SK-N-SH (cell line): ENCODE data around the gene ZNF627. TPM values are rescaled to one million over a fixed set of nuclear protein-coding genes. Genes with fewer than 3 reads are reported as not detected.

Experiments used
- CTCF ChIA-PET: fragments of 300-600, 350-600 bp; formaldehyde crosslinking; extraction: SDS; loops from one replicate; lab custom pipeline; 2021; lab: Yijun Ruan, JAX
- POLR2A ChIA-PET: fragments of 350-600 bp; sonication (Branson Sonifier 250); formaldehyde crosslinking; extraction: SDS; loops from one replicate; lab custom pipeline; 2020; ENCODE audit warnings: antibody characterized with exemption, inconsistent platforms; lab: Yijun Ruan, JAX
- DNase-seq: peaks from one replicate; pipeline ENCODE4 v3.0.0; 2012
- H2AFZ ChIP-seq: fragments of 200-600 bp; sonication (generic); 2 replicates; pipeline ENCODE4 v1.8.1; 2016; ENCODE audit warnings: antibody characterized with exemption, mild to moderate bottlenecking, low read depth
- H3F3A ChIP-seq: fragments of 200-600 bp; sonication (generic); replicated peaks from 2 replicates; pipeline ENCODE3; 2016; ENCODE audit warnings: antibody characterized with exemption, mild to moderate bottlenecking; ENCODE audit not compliant: insufficient read depth
- H3K27ac ChIP-seq, 2 experiments: fragments of 200-500 bp in 1 of 2; fragments of 200-600 bp in 1 of 2; sonication (Bioruptor generic) in 1 of 2; sonication (generic), shearing (Covaris generic) in 1 of 2; 2 replicates each; pipeline versions ENCODE4 v1.5.1 to v1.6.1; 2014 to 2016; ENCODE audit warnings: low read depth in 2 of 2, inconsistent platforms in 1 of 2, low read length in 1 of 2, mild to moderate bottlenecking in 1 of 2, mixed read lengths in 1 of 2
- H3K27me3 ChIP-seq: fragments of 200-600 bp; sonication (generic), shearing (Covaris generic); 2 replicates; pipeline ENCODE4 v1.6.1; 2016; ENCODE audit warnings: mixed run types; ENCODE audit not compliant: insufficient read depth
- H3K36me3 ChIP-seq, 2 experiments: fragments of 200-500 bp in 1 of 2; fragments of 200-600 bp in 1 of 2; sonication (Bioruptor generic) in 1 of 2; sonication (generic) in 1 of 2; replicated peaks in 1 of 2; 2 replicates each; pipeline versions ENCODE3 to v1.5.1; 2014 to 2016; ENCODE audit warnings: low read length in 1 of 2, mild to moderate bottlenecking in 1 of 2; ENCODE audit not compliant: insufficient read depth in 2 of 2, control insufficient read depth in 1 of 2
- H3K4me1 ChIP-seq, 2 experiments: fragments of 200-500 bp in 1 of 2; fragments of 200-600 bp in 1 of 2; sonication (Bioruptor generic) in 1 of 2; sonication (generic), shearing (Covaris generic) in 1 of 2; 2 replicates each; pipeline versions ENCODE4 v1.5.1 to v1.6.1; 2014 to 2016; ENCODE audit warnings: low read depth in 1 of 2, low read length in 1 of 2, mixed run types in 1 of 2; ENCODE audit not compliant: insufficient read depth in 2 of 2, control insufficient read depth in 1 of 2
- H3K4me2 ChIP-seq: fragments of 200-600 bp; sonication (generic), shearing (Covaris generic); 2 replicates; pipeline ENCODE4 v1.6.1; 2017; ENCODE audit warnings: mixed run types
- H3K4me3 ChIP-seq, 2 experiments: fragments of 200-500 bp in 1 of 2; fragments of 200-600 bp in 1 of 2; sonication (Bioruptor generic) in 1 of 2; sonication (generic), shearing (Covaris generic) in 1 of 2; 2 replicates each; pipeline versions ENCODE4 v1.5.1 to v1.8.1; 2014 to 2016; ENCODE audit warnings: low read depth in 2 of 2, inconsistent platforms in 1 of 2, low read length in 1 of 2, mild to moderate bottlenecking in 1 of 2, mixed read lengths in 1 of 2, moderate library complexity in 1 of 2
- H3K79me2 ChIP-seq: fragments of 200-600 bp; sonication (generic); 2 replicates; pipeline ENCODE4 v1.8.1; 2017; ENCODE audit warnings: mild to moderate bottlenecking; ENCODE audit not compliant: insufficient read depth
- H3K9ac ChIP-seq: fragments of 200-600 bp; sonication (generic); 2 replicates; pipeline ENCODE4 v1.6.1; 2017; ENCODE audit warnings: mixed run types
- H3K9me2 ChIP-seq: fragments of 200-600 bp; sonication (generic); 2 replicates; pipeline ENCODE4 v1.6.1; 2017; ENCODE audit warnings: mixed run types
- H3K9me3 ChIP-seq: fragments of 200-600 bp; sonication (generic); 2 replicates; pipeline ENCODE4 v1.6.1; 2017; ENCODE audit warnings: mixed run types, mild to moderate bottlenecking, moderate library complexity
- H4K20me1 ChIP-seq: fragments of 200-600 bp; sonication (generic); 2 replicates; pipeline ENCODE4 v1.6.1; 2017; ENCODE audit warnings: mild to moderate bottlenecking, mixed run types; ENCODE audit not compliant: insufficient read depth
- CHD2 ChIP-seq: fragments of 150-350 bp; IDR thresholded peaks from 2 replicates; pipeline ENCODE4 v1.6.1; 2018; ENCODE audit warnings: low read length; ENCODE audit not compliant: partially characterized antibody
- ELF1 ChIP-seq: IDR thresholded peaks from 2 replicates; pipeline ENCODE4 v1.4.0; 2012
- EP300 ChIP-seq, 2 experiments: IDR thresholded peaks; 2 replicates each; pipeline versions ENCODE4 v1.4.0 to v1.6.1; 2012; ENCODE audit warnings: borderline replicate concordance in 1 of 2, low read depth in 1 of 2, low read length in 1 of 2
- EZH2phosphoT487 ChIP-seq: fragments of 200-600 bp; sonication (generic); IDR thresholded peaks from 2 replicates; pipeline ENCODE4 v1.6.1; 2017; ENCODE audit warnings: low read depth, mixed run types, mild to moderate bottlenecking, antibody characterized with exemption, moderate library complexity, borderline replicate concordance
- FOXJ3 ChIP-seq: sonication (generic); formaldehyde crosslinking; IDR thresholded peaks from 2 replicates; pipeline ENCODE4 v1.5.1; 2020; ENCODE audit warnings: mild to moderate bottlenecking, missing genetic modification reagents
- FOXM1 ChIP-seq: IDR thresholded peaks from 2 replicates; pipeline ENCODE4 v1.4.0; 2012; ENCODE audit warnings: low read depth, mild to moderate bottlenecking
- GABPA ChIP-seq: IDR thresholded peaks from 2 replicates; pipeline ENCODE4 v1.4.0; 2012; ENCODE audit warnings: low read depth, mild to moderate bottlenecking
- GATA2 ChIP-seq: sonication (generic); formaldehyde crosslinking; IDR thresholded peaks from 2 replicates; pipeline ENCODE4 v1.5.0; 2020; ENCODE audit warnings: mild to moderate bottlenecking, missing genetic modification reagents
- JUND ChIP-seq: IDR thresholded peaks from 2 replicates; pipeline ENCODE4 v1.4.0; 2012
- MEF2A ChIP-seq: IDR thresholded peaks from 2 replicates; pipeline ENCODE4 v1.4.0; 2012; ENCODE audit warnings: low read depth, borderline replicate concordance
- MXI1 ChIP-seq: IDR thresholded peaks from 2 replicates; pipeline ENCODE4 v1.6.1; 2012; ENCODE audit warnings: mild to moderate bottlenecking, low read depth, low read length, improper control_type of control experiment
- NRF1 ChIP-seq: IDR thresholded peaks from 2 replicates; pipeline ENCODE4 v1.6.1; 2012; ENCODE audit warnings: low read depth, mild to moderate bottlenecking, low read length
- PBX3 ChIP-seq: IDR thresholded peaks from 2 replicates; pipeline ENCODE4; 2012
- POLR2AphosphoS5 ChIP-seq: IDR thresholded peaks from 2 replicates; pipeline ENCODE4 v1.6.1; 2012; ENCODE audit warnings: low read depth, low read length
- RAD21 ChIP-seq: IDR thresholded peaks from 2 replicates; pipeline ENCODE4 v1.6.1; 2012; ENCODE audit warnings: mild to moderate bottlenecking, low read length
- RCOR1 ChIP-seq: fragments of 150-350 bp; IDR thresholded peaks from 2 replicates; pipeline ENCODE4 v1.6.1; 2017; ENCODE audit warnings: antibody characterized with exemption, low read length
- REST ChIP-seq: IDR thresholded peaks from 2 replicates; pipeline ENCODE4 v1.6.1; 2012; ENCODE audit warnings: mild to moderate bottlenecking, low read depth, low read length, moderate library complexity
- RFX5 ChIP-seq: IDR thresholded peaks from 2 replicates; pipeline ENCODE4 v1.6.1; 2012; ENCODE audit warnings: mild to moderate bottlenecking, improper control_type of control experiment, low read length
- RXRA ChIP-seq: IDR thresholded peaks from 2 replicates; pipeline ENCODE4 v1.4.0; 2012; ENCODE audit warnings: low read depth, mild to moderate bottlenecking, borderline replicate concordance
- TAF1 ChIP-seq: IDR thresholded peaks from 2 replicates; pipeline ENCODE4 v1.6.1; 2012; ENCODE audit warnings: low read depth, mild to moderate bottlenecking, low read length, moderate library complexity, borderline replicate concordance
- YY1 ChIP-seq: IDR thresholded peaks from 2 replicates; pipeline ENCODE4 v1.4.0; 2012; ENCODE audit warnings: low read depth, mild to moderate bottlenecking
- ZBTB33 ChIP-seq: IDR thresholded peaks from 2 replicates; pipeline ENCODE4 v1.4.0; 2012; ENCODE audit warnings: low read depth, borderline replicate concordance
- WGBS: methylation state at CpG from one replicate; pipeline ENCODE4 v1.1.6; 2017; ENCODE audit warnings: low lambda C conversion rate; 5-methylcytosine and 5-hydroxymethylcytosine counted together
- polyA plus RNA-seq, 3 experiments: library from polyadenylated mRNA; depleted of rRNA; stranded (reverse); fragments of >200 nt; gene quantifications; 2 replicates each; pipeline ENCODE4 v1.2.3, GENCODE V29; 2012
- TF ChIP-seq, protein P1 (sequence below): fragments of 150-350 bp; IDR thresholded peaks from 2 replicates; pipeline ENCODE4 v1.6.1; 2017; ENCODE audit warnings: antibody characterized with exemption, low read length, low read depth, borderline replicate concordance
- TF ChIP-seq, protein P2 (sequence below): fragments of 200-600 bp; sonication (generic); IDR thresholded peaks from 2 replicates; pipeline ENCODE4 v1.6.1; 2017; ENCODE audit warnings: antibody characterized with exemption, mild to moderate bottlenecking, moderate library complexity

Gene ZNF627
- polyA plus RNA-seq, 1 of the 3 experiments (the other 2 are of a cell fraction): 5.8 TPM

GRCh38 chr19:11624069-11624463, 26.8 kb downstream of the ZNF627 start (continued):
- TF ChIP-seq EZH2phosphoT487: no peak
- no peak for TF ChIP-seq RCOR1
- TF ChIP-seq EP300 (IDR thresholded peaks at IDR 0.05; ENCODE audit: borderline replicate concordance in 1 of 2, low read depth in 1 of 2, low read length in 1 of 2): no peak
- no peak for TF ChIP-seq GATA2 (CRISPR knock-in tag)
- no peak for TF ChIP-seq CHD2
- no peak for TF ChIP-seq MXI1
- no peak for TF ChIP-seq RXRA
- no peak for TF ChIP-seq JUND
- no peak for TF ChIP-seq TAF1
- no peak for TF ChIP-seq ZBTB33
- TF ChIP-seq FOXM1: no peak
- TF ChIP-seq POLR2AphosphoS5: no peak
- TF ChIP-seq, all 33 proteins: peak for 0

- Histone ChIP-seq H3K27ac (no peak overlapping the region), H3K4me2 (no peak overlapping the region), H3K9ac (no peak overlapping the region), H3K9me3 (no peaks in the 10 kb centered on the region), H3K36me3 (peaks cover 0 to 9% of the 10 kb centered on the region in 2 experiments), H3K79me2 (no peaks in the 10 kb centered on the region), H3K27me3 (no peaks in the 10 kb centered on the region), H3K4me3 (no peak overlapping the region), H4K20me1 (no peaks in the 10 kb centered on the region), H2AFZ (no peak overlapping the region), H3K9me2 (no peaks in the 10 kb centered on the region), H3K4me1 (peaks cover 0 to 9% of the 10 kb centered on the region in 2 experiments; a peak in 2 of 4 replicates), H3F3A (peaks cover 17% of the 10 kb centered on the region)
- ChIA-PET POLR2A (no interaction called here), CTCF (no interaction called here)
- no peak for DNase-seq
- 82% methylated on average over 15 of the region's 15 CpGs for WGBS
- TF ChIP-seq GATA2 (CRISPR knock-in tag): no peak
- TF ChIP-seq YY1: no peak
- TF ChIP-seq REST: no peak
- TF ChIP-seq NRF1: no peak
- no peak for TF ChIP-seq POLR2AphosphoS5
- TF ChIP-seq, protein P1, sequence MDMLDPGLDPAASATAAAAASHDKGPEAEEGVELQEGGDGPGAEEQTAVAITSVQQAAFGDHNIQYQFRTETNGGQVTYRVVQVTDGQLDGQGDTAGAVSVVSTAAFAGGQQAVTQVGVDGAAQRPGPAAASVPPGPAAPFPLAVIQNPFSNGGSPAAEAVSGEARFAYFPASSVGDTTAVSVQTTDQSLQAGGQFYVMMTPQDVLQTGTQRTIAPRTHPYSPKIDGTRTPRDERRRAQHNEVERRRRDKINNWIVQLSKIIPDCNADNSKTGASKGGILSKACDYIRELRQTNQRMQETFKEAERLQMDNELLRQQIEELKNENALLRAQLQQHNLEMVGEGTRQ: no peak
- TF ChIP-seq MEF2A: no peak
- no peak for TF ChIP-seq ELF1
- no peak for TF ChIP-seq RFX5
- no peak for TF ChIP-seq GABPA
- no peak for TF ChIP-seq JUND
- no peak for TF ChIP-seq MXI1
- TF ChIP-seq, protein P2, sequence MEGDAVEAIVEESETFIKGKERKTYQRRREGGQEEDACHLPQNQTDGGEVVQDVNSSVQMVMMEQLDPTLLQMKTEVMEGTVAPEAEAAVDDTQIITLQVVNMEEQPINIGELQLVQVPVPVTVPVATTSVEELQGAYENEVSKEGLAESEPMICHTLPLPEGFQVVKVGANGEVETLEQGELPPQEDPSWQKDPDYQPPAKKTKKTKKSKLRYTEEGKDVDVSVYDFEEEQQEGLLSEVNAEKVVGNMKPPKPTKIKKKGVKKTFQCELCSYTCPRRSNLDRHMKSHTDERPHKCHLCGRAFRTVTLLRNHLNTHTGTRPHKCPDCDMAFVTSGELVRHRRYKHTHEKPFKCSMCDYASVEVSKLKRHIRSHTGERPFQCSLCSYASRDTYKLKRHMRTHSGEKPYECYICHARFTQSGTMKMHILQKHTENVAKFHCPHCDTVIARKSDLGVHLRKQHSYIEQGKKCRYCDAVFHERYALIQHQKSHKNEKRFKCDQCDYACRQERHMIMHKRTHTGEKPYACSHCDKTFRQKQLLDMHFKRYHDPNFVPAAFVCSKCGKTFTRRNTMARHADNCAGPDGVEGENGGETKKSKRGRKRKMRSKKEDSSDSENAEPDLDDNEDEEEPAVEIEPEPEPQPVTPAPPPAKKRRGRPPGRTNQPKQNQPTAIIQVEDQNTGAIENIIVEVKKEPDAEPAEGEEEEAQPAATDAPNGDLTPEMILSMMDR: no peak
- no peak for TF ChIP-seq FOXJ3 (CRISPR knock-in tag)
- TF ChIP-seq EZH2phosphoT487: no peak
- TF ChIP-seq RAD21: no peak
- no peak for TF ChIP-seq PBX3
- no peak for TF ChIP-seq EP300 (IDR thresholded peaks at IDR 0.05; ENCODE audit: borderline replicate concordance in 1 of 2, low read depth in 1 of 2, low read length in 1 of 2)
- TF ChIP-seq RCOR1: no peak
Measured at GRCh38 chr19:11626252-11626651, 29.0 kb downstream of the ZNF627 start.
